NCI-H526 treated with DMSO at 0.1 percent for 48 hours (cell line): ENCODE results near the gene DNAH1.

ENCODE experiments used
- DNase-seq: peaks from one replicate; lab custom pipeline; 2025; lab: John Stamatoyannopoulos, UW

The DNAH1 gene

DNA sequence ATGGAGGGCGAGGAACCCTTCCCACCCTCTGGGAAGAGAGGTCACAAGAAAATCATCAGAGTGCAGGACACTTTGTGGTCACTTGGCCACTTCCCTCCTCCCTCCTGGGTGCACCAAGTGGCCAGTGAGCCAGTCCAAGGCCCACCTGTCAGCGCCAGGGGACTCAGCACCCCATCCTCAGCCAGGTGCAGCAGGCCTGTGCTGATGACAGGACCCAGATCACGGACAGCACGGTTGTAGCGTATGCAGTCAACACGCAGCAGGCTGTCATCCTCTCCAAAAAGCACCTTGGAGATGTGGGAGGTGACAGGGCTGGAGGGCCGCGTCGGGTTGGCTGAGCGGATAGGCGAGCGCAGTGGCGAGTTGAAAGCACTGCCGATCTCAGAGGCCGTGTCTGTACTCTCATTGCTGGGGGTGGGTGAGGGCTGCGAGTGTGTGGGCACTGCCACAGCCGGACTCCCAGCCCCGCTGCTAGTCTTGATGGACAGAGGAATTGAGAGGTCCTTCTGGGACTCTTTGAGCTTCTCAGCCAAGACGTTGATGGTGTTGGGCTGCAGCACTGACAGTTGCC is 87.2 kb downstream of the DNAH1 start:
- no peak for DNase-seq

DNA sequence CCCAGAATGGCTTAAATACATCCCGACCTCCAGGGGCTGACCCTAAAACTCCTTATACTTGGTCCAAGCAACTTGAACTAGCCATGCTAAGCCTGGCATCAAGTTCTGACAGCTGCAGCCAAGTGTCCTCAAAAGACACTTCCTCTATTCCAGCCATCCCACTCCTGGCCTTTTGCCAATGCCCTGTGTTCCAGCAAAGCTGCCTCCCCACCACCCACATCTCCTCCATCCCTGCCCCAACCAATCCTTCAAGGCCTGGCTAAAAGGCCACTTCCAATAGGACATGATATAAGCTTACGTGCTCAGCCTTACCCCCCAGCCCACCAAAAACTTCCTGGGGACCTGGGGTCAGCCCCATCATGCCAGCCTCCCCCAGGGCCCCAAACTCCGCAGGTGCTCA is 87.8 kb downstream of the DNAH1 start:
- DNase-seq = no peak

DNA sequence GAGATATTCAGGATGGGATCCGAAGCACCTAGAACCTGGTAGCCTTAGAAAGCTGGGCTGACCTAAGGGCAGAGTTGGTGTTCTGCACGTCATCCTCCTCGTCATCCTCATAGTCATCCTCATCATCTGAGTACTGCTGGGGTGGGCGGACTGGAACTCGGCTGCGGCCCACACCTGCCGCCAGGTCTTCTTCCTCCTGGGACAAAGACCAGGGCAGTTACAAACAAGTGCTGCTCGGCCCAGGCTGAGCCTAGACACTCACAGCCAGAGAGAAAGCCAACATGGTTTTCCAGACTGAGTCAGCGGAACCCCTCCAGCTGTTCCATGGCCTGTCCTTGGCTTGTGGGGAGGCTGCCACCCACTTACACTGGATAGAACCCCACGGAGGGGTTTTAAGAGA is 88.3 kb downstream of the DNAH1 start:
- no peak for DNase-seq

- no peak for DNase-seq
Observed at GRCh38 chr3:52405066-52405465, 88.9 kb downstream of the DNAH1 start.

DNA sequence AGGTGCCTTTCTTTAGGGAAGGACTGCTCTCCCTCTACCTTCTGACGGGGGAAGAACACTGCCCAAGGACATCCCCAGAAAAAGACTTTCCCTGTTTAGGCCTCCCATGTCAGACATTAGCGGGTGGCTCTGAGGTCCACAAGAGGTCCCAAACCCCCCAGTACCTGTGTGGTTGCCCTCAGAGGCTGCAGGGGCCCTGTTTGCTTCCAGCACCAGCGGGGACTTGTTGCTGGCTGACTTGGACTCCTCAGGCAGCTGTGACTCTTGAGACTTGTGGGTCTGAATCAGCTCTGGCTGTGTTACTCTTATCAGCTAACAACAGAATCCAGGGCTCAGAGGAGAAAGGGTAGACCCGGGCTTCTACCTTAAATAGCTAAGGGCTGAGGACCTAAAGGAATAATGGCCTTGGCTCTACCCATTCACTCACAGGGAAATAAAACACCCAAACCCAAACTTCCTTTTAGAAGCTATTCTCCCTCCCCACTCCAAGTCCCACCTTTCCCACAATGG is 89.5 kb downstream of the DNAH1 start:
- DNase-seq = no peak

DNA sequence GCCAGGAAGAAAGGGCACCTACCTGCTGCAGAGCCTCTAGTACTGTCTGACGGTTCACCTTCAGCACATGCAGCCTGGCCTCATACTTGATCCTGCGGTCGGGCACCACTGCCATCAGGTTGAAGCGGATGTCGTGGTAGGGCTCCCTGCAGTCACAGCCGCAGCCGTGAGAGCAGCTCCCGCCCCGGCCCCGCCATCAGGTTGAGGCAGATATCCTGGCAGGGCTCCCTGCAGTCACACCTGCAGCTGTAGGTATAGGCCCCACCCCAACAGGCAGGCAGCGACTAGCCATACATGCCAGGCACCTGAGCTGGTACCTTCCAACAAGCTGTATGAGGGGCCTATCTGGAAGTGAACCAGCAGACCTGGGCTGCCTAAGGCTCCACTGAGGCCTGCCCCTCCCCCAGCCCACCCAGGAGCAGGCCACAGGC is 90.1 kb downstream of the DNAH1 start:
- DNase-seq = no peak

DNA sequence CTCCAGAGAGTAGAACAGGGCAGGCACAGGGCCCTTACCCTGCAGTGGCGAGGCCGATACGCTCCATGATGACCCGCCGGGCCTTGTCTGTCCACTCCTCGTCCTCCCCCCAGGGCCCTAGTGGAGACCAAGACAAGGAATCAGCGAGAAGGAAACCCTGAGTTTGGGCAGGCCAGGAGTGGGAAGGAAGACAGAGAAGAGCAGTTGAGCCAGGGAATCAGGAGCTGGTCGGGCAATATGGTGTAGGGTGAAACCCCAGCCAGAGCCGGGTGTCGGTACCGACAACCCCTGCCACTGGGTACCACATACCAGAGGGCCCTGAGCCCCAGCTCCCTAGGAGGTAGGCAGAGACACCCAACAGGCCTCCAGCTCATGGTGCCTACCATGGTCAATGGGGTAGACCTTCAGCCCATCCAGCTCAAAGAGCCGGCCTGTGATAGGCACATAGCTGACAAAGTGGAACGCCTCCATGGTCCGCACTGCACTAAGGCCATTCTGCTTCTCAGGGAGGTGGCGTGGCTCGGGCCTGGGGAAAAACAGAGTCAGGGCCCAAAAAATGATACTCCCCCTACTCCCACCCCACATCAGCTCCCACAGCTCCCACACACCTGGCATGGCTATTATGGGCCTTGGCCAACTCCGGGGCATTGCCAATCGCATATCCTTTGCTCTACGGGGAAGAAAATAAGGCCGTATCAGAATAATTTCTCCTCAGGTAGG is 90.8 kb downstream of the DNAH1 start:
- DNase-seq = no peak

DNA sequence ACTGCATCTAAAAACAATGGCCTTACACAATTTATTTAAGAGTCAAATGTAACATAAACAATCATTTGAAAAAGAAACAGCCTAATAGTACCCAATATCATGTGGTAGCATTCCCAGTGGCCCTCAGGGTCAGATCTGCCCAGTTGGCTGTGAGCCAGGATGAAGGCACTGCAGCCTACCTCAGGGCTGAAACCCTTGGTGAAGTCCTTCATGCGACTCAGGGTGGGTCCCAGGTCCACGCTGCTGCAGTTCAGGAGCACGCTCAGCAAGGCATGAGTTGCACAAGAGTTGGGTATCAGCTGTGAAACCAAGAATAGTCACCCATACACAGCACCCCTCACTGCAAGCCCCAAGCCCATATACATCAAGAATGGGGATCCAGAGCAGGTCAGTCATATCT is 91.7 kb downstream of the DNAH1 start:
- DNase-seq = no peak

DNA sequence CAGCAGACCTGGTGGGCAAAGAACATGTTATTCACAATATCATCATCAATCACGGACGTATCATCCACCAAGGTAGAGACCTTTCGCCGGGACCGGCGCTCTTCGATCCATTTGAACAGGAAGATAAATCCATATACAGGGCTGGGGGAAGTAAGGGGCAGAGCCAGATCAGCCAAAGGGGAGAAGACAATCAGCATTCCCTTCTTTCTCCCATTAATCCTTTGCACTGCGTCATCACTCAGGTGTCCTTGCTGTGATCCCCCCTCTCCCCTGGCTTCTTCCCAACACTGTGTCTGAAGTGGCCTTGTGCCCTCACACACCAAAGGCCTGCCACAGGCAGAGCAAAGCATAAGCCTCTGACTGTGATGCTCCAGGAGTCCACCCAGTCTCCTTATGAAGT is 92.3 kb downstream of the DNAH1 start:
- DNase-seq = no peak

DNA sequence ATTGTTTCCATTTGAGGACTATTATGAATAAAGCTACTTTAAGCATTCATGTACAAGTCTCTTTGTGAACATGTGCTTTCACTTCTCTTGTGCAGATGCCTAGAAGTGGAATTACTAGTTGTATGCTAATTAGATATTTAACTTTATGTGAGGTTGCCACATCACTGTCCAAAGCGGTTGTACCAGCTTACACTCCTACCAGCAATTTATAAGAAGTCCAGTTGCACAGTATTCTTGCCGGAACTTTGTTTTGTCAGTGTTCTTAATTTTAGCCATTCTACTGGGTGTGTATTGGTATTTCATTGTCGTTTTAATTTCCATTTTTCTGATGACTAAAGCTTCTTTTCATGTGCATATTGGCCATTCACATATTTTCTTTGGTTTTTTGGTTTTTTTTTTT is 99.7 kb downstream of the DNAH1 start:
- DNase-seq = no peak

GRCh38 chr3:52420388-52420787 is 104.3 kb downstream of the DNAH1 start:
- no peak for DNase-seq

GRCh38 chr3:52422669-52423068 is 106.5 kb downstream of the DNAH1 start:
- DNase-seq = no peak

DNA sequence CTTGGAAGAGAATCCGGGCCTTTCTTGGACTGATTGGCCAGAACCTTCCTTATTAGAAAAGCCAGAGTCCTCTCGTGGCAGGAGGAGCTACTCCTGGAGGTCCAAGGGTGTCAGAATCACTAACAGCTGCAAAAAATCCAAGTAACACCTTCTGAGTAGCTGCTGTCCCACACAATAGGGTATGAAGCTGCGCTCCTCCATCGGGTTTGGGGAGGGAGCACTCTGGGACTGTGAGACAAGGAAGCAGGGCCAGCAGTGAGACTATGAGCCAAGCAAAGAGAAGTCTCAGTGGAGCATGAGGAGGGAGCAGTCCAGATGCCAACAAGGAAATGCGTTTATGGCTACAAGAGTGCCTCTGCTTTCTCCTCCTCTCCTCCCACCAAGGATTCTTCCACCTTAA is 107.1 kb downstream of the DNAH1 start:
- no peak for DNase-seq

DNA sequence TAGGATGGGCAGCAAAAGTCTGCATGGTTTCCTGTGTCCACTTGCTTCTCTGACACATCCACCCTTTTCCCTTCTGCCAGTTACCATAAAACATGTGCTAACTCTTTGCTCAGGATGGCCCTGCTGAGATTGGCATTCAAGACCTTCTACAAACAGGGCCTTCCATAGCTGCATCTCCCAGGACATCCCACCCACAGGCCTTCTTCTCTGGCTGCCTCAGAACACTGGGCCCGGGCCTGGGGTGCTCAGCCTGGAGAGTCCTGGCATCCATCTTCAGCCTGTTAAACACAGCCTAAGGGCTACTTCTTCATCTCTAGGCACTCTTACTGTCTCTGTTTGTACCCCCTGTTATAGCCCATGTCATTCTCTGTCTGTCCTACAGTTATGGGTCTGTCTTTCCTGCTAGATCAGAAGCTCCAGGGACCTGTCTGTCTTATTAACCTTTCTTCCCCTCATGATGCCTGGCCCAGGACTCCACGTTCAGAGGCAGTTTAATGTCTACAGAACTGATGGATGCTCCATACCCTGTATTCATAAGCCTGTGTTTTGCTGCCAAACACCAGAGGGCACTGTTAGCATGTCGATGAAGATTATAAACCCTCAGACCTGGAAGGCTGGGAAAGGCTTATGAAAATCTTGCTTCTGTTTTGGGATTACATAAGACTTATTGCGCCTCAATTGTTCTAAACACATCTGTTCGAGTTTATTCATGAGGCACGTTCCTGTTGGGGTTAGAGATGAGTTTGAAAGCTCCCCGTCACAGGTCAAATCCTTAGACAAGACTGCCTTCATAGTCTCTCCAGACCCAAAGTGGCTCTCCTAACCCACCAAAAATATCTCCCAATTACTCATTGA is 112.3 kb downstream of the DNAH1 start:
- peak; percentile 59 for DNase-seq

GRCh38 chr3:52429031-52429430 is 112.9 kb downstream of the DNAH1 start:
- no peak for DNase-seq

DNA sequence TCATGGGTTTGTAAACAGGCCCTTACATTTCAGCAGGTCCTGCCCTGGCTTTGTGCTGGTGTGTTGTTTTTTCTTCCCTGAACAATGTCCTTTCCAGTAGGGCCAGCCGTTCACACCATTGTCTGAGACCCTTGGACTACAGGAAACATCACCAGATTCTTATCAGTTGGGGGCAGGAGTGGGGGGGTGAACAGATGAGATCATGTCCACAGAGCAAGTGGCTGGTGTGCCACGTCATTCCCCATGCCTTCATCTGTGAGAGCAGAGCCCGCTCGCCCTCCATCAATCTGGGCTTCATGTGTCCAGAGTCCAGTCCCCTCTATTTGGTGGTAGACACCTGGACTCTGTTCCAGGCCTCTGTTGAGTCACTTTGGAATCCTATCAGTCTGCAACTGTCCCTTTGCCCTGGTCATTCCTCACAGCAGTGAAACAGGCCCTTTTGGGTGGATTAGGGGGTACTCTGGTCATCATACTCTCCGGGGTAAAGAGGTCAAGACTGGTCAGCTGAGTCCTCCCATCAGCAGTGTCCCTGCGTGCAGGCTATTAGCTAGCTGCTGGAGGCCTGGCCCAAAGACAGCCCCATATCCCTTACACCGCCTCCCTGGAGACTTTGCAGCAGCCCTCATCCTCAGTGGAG is 113.8 kb downstream of the DNAH1 start:
- DNase-seq = no peak

GRCh38 chr3:52430416-52430810 is 114.3 kb downstream of the DNAH1 start:
- DNase-seq = no peak

DNA sequence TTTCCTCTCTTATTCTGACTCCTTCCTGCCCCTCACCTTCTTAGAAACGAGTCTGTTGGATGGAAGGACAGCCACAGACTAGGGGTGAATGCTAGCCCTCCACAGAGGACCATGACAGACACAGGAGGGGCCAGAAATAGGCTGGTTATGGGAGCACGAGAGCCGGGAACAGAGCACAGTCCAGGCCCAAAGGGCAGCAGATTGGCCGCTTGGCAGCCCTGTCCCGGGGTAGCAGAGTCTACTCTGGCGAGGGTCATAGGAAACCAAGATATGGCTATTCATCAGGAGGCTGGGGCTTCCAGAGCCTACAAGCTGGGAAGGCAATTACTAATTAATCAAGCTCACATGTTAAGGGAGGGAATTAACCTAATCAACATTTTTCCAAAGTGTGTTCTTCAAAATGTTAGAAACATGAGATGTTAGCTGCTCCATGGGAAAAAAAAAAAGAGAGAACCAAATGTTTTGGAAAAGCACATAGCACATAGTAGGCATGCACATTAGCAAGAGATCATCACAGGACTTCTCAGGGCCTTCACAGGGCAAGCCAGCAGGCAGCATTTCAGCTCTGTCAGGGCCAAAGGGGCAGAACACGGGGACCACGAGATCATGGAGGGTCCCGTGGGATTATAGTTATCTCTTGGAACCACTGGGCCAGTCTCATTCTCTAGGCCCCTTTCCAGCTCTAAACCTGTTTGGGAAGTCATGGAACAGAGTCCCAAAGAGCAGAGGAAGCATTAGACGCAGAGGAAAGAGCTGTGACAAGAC is 115.5 kb downstream of the DNAH1 start:
- DNase-seq = no peak

DNA sequence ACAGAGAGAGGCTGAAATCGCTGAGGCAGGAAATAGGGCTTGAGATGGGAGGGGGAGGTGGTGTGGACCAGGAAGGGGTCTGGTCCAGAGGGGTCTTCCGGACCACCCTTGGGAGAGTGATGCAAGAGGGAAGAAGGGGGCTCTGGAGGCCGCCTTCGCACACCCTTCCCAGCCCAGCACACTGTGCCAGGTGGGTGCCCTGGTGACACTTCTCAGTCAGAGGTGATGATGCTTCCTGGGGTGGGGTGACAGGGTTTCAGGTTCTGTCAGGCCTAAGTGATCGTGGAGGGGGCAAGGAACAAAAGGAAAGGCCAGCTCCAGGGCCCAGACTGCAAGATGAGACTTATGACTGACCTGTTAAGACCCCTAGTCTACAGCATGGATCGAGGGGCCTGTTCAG is 116.1 kb downstream of the DNAH1 start:
- DNase-seq = no peak

- no peak for DNase-seq
Observed at GRCh38 chr3:52432691-52433141, 116.6 kb downstream of the DNAH1 start.

DNA sequence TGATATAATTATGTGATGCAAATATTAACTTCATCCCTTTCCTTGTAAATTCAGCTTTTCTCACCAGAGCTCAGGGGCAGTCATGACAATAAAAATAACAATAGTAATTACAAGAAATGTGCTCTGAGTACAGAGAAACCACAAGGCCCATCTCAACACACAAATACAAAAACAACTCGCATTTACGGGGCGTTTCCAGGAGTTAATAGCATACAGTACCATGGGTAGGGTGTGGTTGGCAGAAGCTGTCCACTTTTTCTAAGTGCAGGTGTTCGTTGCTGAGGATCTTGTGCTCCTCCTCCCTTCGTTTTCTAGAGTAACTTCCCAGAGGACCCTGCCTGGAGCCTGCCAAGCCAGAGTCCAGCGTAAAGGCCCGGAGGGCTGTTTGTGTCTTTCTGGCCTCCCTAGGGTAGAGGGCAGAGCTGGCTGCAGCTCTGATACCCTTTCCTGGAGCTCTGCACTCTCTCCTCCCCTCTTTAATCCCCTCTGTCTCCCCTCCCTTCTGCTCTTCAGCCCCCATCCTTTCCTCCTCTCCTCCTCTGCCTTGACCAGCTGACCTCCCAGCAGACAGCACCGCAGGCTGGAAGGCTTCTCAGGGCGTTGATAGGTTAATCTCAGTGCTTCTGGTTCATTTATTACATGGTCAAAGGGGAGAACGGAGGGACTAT is 117.3 kb downstream of the DNAH1 start:
- DNase-seq = no peak
